Neural progenitor cell (in vitro differentiated cells): ENCODE data around the gene PHYH. TPM values are rescaled to one million over a fixed set of nuclear protein-coding genes. Genes with fewer than 3 reads are reported as not detected.

Experiments
- DNase-seq: peaks from one replicate; pipeline ENCODE4 v3.0.0-alpha.2; 2016; ENCODE audit warnings: low spot score
- H2AFZ ChIP-seq: fragments of 200-600 bp; sonication (generic); replicated peaks from 2 replicates; pipeline ENCODE4 v1.6.1; 2016; ENCODE audit warnings: antibody characterized with exemption
- H3F3A ChIP-seq: fragments of 200-600 bp; sonication (generic); 2 replicates; pipeline ENCODE4 v1.6.1; 2016; ENCODE audit warnings: antibody characterized with exemption, low read depth
- H3K27ac ChIP-seq: fragments of 200-600 bp; sonication (generic); 2 replicates; pipeline ENCODE4 v1.5.1; 2016; ENCODE audit warnings: mild to moderate bottlenecking
- H3K27me3 ChIP-seq: fragments of 200-600 bp; sonication (generic); 2 replicates; pipeline ENCODE4 v1.6.1; 2016; ENCODE audit warnings: mild to moderate bottlenecking, moderate library complexity
- H3K36me3 ChIP-seq: fragments of 200-600 bp; sonication (generic); 2 replicates; pipeline ENCODE4 v1.5.1; 2016
- H3K4me1 ChIP-seq: fragments of 200-600 bp; sonication (generic); 2 replicates; pipeline ENCODE4 v1.6.1; 2016; ENCODE audit warnings: mixed run types
- H3K4me2 ChIP-seq: fragments of 200-600 bp; sonication (generic); 2 replicates; pipeline ENCODE4 v1.6.1; 2016
- H3K4me3 ChIP-seq: fragments of 200-600 bp; sonication (generic); 2 replicates; pipeline ENCODE4 v1.5.1; 2016
- H3K79me2 ChIP-seq: fragments of 200-600 bp; sonication (generic); 2 replicates; pipeline ENCODE4 v1.6.1; 2016; ENCODE audit warnings: low read depth
- H3K9ac ChIP-seq: fragments of 200-600 bp; sonication (generic); 2 replicates; pipeline ENCODE4 v1.6.1; 2016
- H3K9me3 ChIP-seq: fragments of 200-600 bp; sonication (generic); 2 replicates; pipeline ENCODE4 v1.5.1; 2016; ENCODE audit warnings: low read depth
- H4K20me1 ChIP-seq: fragments of 200-600 bp; sonication (generic); 2 replicates; pipeline ENCODE4 v1.6.1; 2016; ENCODE audit warnings: low read depth
- H3K27ac Mint-ChIP-seq: 3 replicates; pipeline ENCODE4 v1.8.0; 2021; ENCODE audit warnings: mixed read lengths
- H3K27me3 Mint-ChIP-seq: 2 replicates; pipeline ENCODE4 v1.8.0; 2022; ENCODE audit warnings: low read depth, mild to moderate bottlenecking, inconsistent platforms, moderate library complexity, mixed read lengths; ENCODE audit not compliant: insufficient read depth
- H3K36me3 Mint-ChIP-seq: 3 replicates; pipeline ENCODE4 v1.8.0; 2021; ENCODE audit warnings: mixed read lengths
- H3K4me1 Mint-ChIP-seq: 3 replicates; pipeline ENCODE4 v1.8.0; 2021; ENCODE audit warnings: mixed read lengths
- H3K4me3 Mint-ChIP-seq: 3 replicates; pipeline ENCODE4 v1.8.0; 2021; ENCODE audit warnings: mild to moderate bottlenecking, moderate library complexity, mixed read lengths
- H3K9me3 Mint-ChIP-seq: 3 replicates; pipeline ENCODE4 v1.8.0; 2020; ENCODE audit warnings: mixed read lengths
- EZH2 ChIP-seq: fragments of 200-600 bp; sonication (generic); IDR thresholded peaks from 2 replicates; pipeline ENCODE4 v1.6.1; 2017; ENCODE audit warnings: antibody characterized with exemption, mild to moderate bottlenecking, moderate library complexity
- EZH2phosphoT487 ChIP-seq: fragments of 200-600 bp; sonication (generic); IDR thresholded peaks from 2 replicates; pipeline ENCODE4 v1.6.1; 2017; ENCODE audit warnings: antibody characterized with exemption
- total RNA-seq: library from RNA; depleted of rRNA; stranded (reverse); fragments of >200 nt; gene quantifications from 2 replicates; pipeline ENCODE4 v1.2.3, GENCODE V29; 2015; ENCODE audit warnings: low replicate concordance
- TF ChIP-seq, protein P1 (sequence below): fragments of 200-600 bp; sonication (generic); IDR thresholded peaks from 2 replicates; pipeline ENCODE4 v1.5.1; 2017; ENCODE audit warnings: antibody characterized with exemption, mild to moderate bottlenecking

The PHYH gene
- total RNA-seq, 1 donor from 2014 or later: 22.2 TPM

DNA sequence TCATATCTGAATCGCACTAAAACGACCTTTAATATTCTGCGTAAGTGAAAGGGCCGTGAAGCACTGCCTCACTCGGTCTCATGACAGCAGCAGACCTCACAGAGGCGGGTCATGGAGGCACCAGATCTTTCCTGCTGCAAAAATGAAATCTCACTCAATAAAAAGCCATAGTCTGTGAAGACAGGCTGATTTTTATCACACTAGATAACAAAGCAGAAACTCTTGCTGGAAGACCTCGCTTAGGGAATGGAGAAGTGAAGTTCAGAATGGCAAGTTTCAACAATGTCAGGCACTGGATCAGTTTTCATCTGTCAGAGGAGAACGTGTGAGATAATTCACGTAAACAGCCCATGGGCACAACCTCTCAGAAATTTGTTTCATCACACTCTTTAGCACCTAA lies 40.2 kb upstream of the PHYH start:
- Mint-ChIP-seq H3K36me3 (peaks cover 23% of the 10 kb centered on the region), H3K9me3 (no peaks in the 10 kb centered on the region), H3K4me3 (no peak overlapping the region), H3K27me3 (no peaks in the 10 kb centered on the region), H3K27ac (no peak overlapping the region), H3K4me1 (peaks cover 14% of the 10 kb centered on the region)
- H3K79me2 ChIP-seq: peaks cover 85% of the 10 kb centered on the region
- TF ChIP-seq EZH2 (no peak), EZH2phosphoT487 (no peak)
- TF ChIP-seq, protein P1, sequence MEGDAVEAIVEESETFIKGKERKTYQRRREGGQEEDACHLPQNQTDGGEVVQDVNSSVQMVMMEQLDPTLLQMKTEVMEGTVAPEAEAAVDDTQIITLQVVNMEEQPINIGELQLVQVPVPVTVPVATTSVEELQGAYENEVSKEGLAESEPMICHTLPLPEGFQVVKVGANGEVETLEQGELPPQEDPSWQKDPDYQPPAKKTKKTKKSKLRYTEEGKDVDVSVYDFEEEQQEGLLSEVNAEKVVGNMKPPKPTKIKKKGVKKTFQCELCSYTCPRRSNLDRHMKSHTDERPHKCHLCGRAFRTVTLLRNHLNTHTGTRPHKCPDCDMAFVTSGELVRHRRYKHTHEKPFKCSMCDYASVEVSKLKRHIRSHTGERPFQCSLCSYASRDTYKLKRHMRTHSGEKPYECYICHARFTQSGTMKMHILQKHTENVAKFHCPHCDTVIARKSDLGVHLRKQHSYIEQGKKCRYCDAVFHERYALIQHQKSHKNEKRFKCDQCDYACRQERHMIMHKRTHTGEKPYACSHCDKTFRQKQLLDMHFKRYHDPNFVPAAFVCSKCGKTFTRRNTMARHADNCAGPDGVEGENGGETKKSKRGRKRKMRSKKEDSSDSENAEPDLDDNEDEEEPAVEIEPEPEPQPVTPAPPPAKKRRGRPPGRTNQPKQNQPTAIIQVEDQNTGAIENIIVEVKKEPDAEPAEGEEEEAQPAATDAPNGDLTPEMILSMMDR: no peak
- H2AFZ ChIP-seq: no peak overlapping the region
- H3F3A ChIP-seq: no peaks in the 10 kb centered on the region
- H3K9ac ChIP-seq: no peak overlapping the region
- no peaks in the 10 kb centered on the region for H3K36me3 ChIP-seq
- H4K20me1 ChIP-seq: peaks cover 22% of the 10 kb centered on the region
- H3K4me3 ChIP-seq: no peak overlapping the region
- no peaks in the 10 kb centered on the region for H3K9me3 ChIP-seq
- no peak for DNase-seq
- no peak overlapping the region for H3K4me2 ChIP-seq
- no peaks in the 10 kb centered on the region for H3K27me3 ChIP-seq
- H3K27ac ChIP-seq: no peak overlapping the region
- H3K4me1 ChIP-seq: peaks cover 11% of the 10 kb centered on the region

DNA sequence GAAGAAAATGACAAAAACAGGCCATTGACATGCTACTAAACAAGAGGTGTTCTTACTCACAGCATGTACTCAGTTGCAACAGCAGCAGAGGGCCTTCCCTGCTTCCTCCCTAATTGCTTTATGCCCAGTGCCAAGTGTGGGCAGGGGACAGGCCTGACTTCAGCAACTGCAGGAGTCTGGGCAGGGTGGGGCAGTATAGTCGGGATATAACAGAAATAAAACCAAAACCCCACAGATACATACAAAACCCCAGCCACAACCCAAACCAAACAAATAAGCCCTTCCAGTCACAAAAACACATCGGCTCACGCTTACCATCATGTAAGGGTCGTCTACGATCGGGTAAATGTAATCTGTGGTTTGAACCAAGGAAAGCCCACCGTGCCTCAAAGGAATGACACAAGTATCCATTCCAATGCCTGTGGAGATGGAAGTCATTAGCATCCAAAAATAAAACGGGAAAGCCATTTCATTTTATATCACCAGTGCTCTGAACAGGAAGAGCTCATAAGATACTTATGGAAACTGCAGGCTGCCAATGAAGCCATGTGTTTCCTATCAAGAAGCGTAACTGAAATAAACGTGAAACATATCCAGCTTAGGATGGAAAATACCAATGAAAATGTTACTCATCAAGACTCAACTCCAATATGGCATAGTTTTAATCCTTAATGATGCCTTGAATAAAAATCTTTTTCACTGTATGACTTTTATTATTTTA lies 38.7 kb upstream of the PHYH start:
- H3K79me2 ChIP-seq: peaks cover 73% of the 10 kb centered on the region

DNA sequence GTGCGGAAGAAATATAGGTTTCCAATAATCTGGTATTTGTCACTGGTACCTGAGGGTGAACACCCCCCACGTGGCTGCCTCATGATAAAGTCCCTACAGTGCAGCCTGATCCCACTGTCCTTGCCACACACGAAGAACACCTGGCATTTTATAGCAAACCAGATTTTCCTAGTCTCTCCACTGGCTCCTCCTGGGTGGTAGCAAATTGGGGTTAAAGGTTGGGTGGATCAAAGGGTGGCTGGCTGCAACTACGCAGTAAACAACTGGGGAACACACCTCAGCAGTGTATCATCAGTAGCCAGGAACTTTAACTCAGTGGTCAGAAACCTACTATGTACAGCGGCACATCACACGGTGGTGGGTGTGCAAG lies 37.9 kb upstream of the PHYH start:
- Mint-ChIP-seq H3K4me1 (peaks cover 2% of the 10 kb centered on the region), H3K36me3 (peaks cover 19% of the 10 kb centered on the region), H3K27ac (no peak overlapping the region), H3K4me3 (no peak overlapping the region), H3K9me3 (no peaks in the 10 kb centered on the region), H3K27me3 (no peaks in the 10 kb centered on the region)
- TF ChIP-seq EZH2phosphoT487 (no peak), EZH2 (no peak)
- TF ChIP-seq, protein P1: no peak
- DNase-seq: no peak
- H3K4me1 ChIP-seq: no peaks in the 10 kb centered on the region
- H3K79me2 ChIP-seq: peaks cover 66% of the 10 kb centered on the region
- no peak overlapping the region for H3K4me2 ChIP-seq
- no peaks in the 10 kb centered on the region for H3K36me3 ChIP-seq
- H3F3A ChIP-seq: no peaks in the 10 kb centered on the region
- no peaks in the 10 kb centered on the region for H3K9me3 ChIP-seq
- H4K20me1 ChIP-seq: peaks cover 13% of the 10 kb centered on the region
- H3K27me3 ChIP-seq: no peaks in the 10 kb centered on the region
- H3K27ac ChIP-seq: no peak overlapping the region
- H2AFZ ChIP-seq: no peak overlapping the region
- H3K9ac ChIP-seq: no peak overlapping the region
- H3K4me3 ChIP-seq: no peak overlapping the region

More for the DNA sequence above, 38.7 kb upstream of the PHYH start:
- no peak overlapping the region for H3K27ac ChIP-seq
- TF ChIP-seq EZH2 (no peak), EZH2phosphoT487 (no peak)
- TF ChIP-seq, protein P1: no peak
- Mint-ChIP-seq H3K36me3 (peaks cover 20% of the 10 kb centered on the region), H3K4me3 (no peak overlapping the region), H3K9me3 (no peaks in the 10 kb centered on the region), H3K4me1 (peaks cover 2% of the 10 kb centered on the region), H3K27me3 (no peaks in the 10 kb centered on the region), H3K27ac (no peak overlapping the region)
- no peak for DNase-seq
- no peaks in the 10 kb centered on the region for H3K9me3 ChIP-seq
- H3F3A ChIP-seq: no peaks in the 10 kb centered on the region
- H3K36me3 ChIP-seq: no peaks in the 10 kb centered on the region
- no peak overlapping the region for H3K4me3 ChIP-seq
- H3K4me1 ChIP-seq: no peaks in the 10 kb centered on the region
- no peak overlapping the region for H2AFZ ChIP-seq
- no peak overlapping the region for H3K9ac ChIP-seq
- no peaks in the 10 kb centered on the region for H3K27me3 ChIP-seq
- no peak overlapping the region for H3K4me2 ChIP-seq
- H4K20me1 ChIP-seq: peaks cover 13% of the 10 kb centered on the region
